GM21381 (cell line): Measurements from ENCODE around the gene CDIP1.

ENCODE experiments used
- ATAC-seq: cut with Tn5 transposase; IDR thresholded peaks from one replicate; pipeline ENCODE4 v1.9.1; 2021; ENCODE audit warnings: mild to moderate bottlenecking, moderate library complexity; ENCODE audit not compliant: unreplicated experiment

CDIP1 gene

GRCh38 chr16:4460936-4461249 lies 77.7 kb downstream of the CDIP1 start:
- no peak for ATAC-seq
